Bronchial epithelial cell (primary cell): ENCODE data around the gene SELPLG. TPM values are rescaled to one million over a fixed set of nuclear protein-coding genes. Genes with fewer than 3 reads are reported as not detected.

Experiments
- DNase-seq: peaks from one replicate; pipeline ENCODE4 v3.0.0-alpha.2; 2010; ENCODE audit warnings: low read depth
- FAIRE-seq: peaks from 2 replicates; lab custom pipeline; 2011; peaks lifted over from hg19 to GRCh38; lab: Jason Lieb, UNC
- H3K27me3 ChIP-seq: 2 replicates; pipeline ENCODE4 v1.5.1; 2011; ENCODE audit warnings: low read length; ENCODE audit not compliant: control insufficient read depth, insufficient read depth
- H3K36me3 ChIP-seq: 2 replicates; pipeline ENCODE4 v1.5.1; 2011; ENCODE audit warnings: low read length; ENCODE audit not compliant: control insufficient read depth, insufficient read depth
- H3K4me3 ChIP-seq: 2 replicates; pipeline ENCODE4 v1.5.1; 2011; ENCODE audit warnings: mild to moderate bottlenecking, low read depth, low read length, control low read depth
- total RNA-seq: library from RNA; depleted of rRNA; stranded (reverse); fragments of >200 nt; gene quantifications from 2 replicates; pipeline ENCODE4 v1.2.1, GENCODE V29; 2014
- TF ChIP-seq, protein P1 (sequence below): IDR thresholded peaks from 2 replicates; pipeline ENCODE4 v1.5.1; 2011; ENCODE audit warnings: mild to moderate bottlenecking, moderate library complexity, low read length, control low read depth, inconsistent platforms; ENCODE audit not compliant: insufficient read depth, severe bottlenecking

The SELPLG gene, protein sequence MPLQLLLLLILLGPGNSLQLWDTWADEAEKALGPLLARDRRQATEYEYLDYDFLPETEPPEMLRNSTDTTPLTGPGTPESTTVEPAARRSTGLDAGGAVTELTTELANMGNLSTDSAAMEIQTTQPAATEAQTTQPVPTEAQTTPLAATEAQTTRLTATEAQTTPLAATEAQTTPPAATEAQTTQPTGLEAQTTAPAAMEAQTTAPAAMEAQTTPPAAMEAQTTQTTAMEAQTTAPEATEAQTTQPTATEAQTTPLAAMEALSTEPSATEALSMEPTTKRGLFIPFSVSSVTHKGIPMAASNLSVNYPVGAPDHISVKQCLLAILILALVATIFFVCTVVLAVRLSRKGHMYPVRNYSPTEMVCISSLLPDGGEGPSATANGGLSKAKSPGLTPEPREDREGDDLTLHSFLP
- total RNA-seq, result under 0.01 and 0.13 TPM in 2 replicates

DNA sequence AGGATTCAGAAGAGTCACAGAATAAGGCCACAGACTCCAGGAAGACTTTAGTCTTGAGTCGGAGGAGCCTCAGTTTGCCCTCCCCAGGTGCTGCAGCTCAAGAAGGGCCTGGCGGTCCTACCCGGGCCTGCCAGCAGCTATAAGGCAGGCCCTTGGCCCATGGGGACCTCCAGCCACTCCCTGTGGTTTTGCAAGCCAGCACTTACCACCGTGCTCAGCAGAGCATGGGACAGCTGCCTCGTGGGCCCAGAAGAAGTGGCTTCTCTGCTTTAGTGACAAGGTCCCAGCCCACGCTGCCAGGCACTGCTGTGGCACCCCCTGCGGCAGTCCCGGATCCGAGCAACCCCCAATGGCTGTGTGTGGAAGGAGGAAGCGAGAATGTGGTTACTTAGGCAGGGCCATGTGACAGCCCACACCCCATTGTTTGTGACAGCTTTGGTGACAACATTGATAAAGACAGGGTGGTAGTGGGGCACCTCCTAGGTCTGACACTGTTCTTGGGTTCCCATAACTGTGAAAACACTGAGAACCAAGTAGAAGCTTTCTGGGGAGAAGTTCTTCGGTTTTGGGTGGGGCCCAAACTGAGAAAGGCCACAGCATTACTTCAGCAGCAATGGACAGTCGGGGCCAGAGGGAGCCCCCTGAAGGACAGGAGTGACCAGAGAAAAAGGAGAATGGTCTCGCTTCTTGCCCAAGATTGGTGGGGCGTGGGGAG lies at the start of gene SELPLG:
TSS of gene SELPLG (minus strand) at position 361 of the 715 bp plus-strand sequence. CDS start 9,587 bp downstream, outside the sequence.
- TF ChIP-seq, protein P1, sequence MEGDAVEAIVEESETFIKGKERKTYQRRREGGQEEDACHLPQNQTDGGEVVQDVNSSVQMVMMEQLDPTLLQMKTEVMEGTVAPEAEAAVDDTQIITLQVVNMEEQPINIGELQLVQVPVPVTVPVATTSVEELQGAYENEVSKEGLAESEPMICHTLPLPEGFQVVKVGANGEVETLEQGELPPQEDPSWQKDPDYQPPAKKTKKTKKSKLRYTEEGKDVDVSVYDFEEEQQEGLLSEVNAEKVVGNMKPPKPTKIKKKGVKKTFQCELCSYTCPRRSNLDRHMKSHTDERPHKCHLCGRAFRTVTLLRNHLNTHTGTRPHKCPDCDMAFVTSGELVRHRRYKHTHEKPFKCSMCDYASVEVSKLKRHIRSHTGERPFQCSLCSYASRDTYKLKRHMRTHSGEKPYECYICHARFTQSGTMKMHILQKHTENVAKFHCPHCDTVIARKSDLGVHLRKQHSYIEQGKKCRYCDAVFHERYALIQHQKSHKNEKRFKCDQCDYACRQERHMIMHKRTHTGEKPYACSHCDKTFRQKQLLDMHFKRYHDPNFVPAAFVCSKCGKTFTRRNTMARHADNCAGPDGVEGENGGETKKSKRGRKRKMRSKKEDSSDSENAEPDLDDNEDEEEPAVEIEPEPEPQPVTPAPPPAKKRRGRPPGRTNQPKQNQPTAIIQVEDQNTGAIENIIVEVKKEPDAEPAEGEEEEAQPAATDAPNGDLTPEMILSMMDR, result no peak
- DNase-seq (no peak), FAIRE-seq (no peak)
- no peaks in the 10 kb centered on the region for H3K27me3 ChIP-seq
- no peak within 1 kb of the TSS for H3K4me3 ChIP-seq
- H3K36me3 ChIP-seq, result no peaks in the 10 kb centered on the region

DNA sequence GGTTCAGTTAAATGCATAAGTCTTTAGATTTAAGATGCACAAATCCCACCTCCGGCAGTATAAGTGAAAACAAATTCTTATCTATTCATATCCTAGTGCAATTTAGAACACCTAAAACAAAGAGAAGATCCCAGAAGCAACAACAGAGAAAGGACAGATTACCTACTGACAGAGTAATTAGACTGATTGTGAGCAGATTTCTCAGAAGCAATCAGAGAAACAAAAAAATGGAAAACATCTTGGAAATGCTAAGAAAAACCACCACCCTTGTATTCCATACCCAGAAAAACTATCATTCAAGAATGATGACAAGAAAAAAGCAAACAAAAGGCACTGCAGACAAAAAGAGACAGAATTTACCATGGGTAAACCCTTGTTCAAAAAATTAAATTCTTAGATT lies 47.6 kb upstream of the SELPLG start:
- no peak for FAIRE-seq

DNA sequence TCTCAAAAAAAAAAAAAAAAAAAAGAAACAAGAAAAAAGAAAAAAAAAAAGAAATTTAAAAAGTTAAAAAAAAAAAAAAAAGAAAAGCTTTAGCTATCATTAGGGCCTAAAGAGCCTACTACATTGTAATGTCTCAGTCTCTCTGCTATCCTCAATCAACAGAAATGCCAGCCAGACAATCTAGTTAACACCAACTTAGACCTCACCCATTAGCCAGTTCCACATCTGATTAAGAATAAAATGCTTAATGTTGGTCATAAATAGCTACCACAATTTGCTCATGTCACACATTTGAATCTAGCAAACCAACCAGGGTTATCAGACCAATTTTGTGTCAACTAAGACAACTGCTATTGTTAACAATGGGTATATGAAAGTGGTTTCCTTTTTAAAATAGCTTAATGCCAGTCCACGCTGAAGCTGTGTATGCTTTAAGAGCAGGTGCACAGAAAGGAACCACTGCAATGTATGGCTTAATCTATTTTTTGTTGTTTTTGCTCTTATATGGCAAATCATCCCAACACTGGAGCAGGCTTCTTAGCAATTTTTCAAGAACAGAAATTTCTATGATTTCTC lies 45.5 kb upstream of the SELPLG start:
- TF ChIP-seq, protein P1, result no peak
- H3K27me3 ChIP-seq, result no peaks in the 10 kb centered on the region
- peaks cover 2% of the 10 kb centered on the region for H3K36me3 ChIP-seq
- FAIRE-seq (no peak), DNase-seq (no peak)
- no peak overlapping the region for H3K4me3 ChIP-seq

More for the DNA sequence above, 47.6 kb upstream of the SELPLG start:
- no peak overlapping the region for H3K4me3 ChIP-seq
- H3K36me3 ChIP-seq, result peaks cover 2% of the 10 kb centered on the region
- DNase-seq, result no peak
- TF ChIP-seq, protein P1, result no peak
- no peaks in the 10 kb centered on the region for H3K27me3 ChIP-seq

DNA sequence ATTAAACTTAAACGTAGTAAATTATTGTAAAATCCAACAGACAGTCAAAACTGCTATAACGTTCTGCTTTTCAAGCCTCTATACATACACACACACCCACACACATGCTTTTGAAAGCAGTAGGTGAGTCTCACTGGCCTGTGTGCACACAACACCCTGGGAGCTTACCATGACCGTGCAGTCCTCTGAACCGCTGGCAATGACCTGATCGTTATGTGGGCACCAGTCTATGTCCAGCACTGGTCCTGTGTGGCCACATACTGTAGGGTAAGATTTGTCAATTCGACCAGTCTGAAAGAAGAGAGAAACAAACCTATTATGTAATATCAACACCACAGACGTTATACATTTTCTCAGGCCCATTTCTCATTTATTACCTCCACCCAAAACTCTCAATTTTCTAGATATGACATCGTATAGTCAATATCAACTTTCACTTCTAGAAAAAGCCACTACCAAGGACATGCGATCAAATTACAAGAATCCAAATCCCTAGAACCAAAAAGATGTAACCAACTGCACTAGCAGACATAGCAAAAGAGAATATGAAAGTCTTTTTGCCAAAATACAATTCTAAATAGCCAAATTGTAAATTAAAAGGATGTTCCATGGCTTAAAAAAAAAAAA lies 44.5 kb upstream of the SELPLG start:
- TF ChIP-seq, protein P1, result no peak
- no peak for FAIRE-seq
- H3K27me3 ChIP-seq, result no peaks in the 10 kb centered on the region

DNA sequence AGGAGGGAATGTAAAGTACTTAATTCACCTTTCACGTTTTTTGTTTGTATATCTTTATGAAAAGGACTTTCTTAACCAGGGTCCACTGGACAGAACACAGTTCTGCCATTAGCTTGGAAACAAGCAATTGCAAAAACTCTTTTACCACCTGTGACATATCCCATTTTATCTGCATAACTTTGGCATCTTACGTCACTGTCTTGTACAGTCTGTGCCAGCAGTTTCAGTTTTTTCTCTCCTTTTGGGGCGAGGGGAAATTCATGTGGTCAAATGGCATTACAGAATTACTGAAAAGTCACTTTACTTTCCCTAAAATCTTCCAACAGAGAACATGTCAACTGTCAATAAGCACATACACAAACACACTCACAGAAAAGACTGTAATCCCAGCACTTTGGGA lies 43.7 kb upstream of the SELPLG start:
- FAIRE-seq (no peak), DNase-seq (no peak)
- no peaks in the 10 kb centered on the region for H3K27me3 ChIP-seq
- TF ChIP-seq, protein P1, result no peak
- peaks cover 2% of the 10 kb centered on the region for H3K36me3 ChIP-seq
- H3K4me3 ChIP-seq, result no peak overlapping the region

More for the DNA sequence above, 44.5 kb upstream of the SELPLG start:
- no peak for DNase-seq
- H3K36me3 ChIP-seq, result peaks cover 2% of the 10 kb centered on the region
- no peak overlapping the region for H3K4me3 ChIP-seq
